A549 (cell line): ENCODE measurements around the gene NCLN. TPM values are rescaled to one million over a fixed set of nuclear protein-coding genes. Genes with fewer than 3 reads are reported as not detected.

Experiments
- ATAC-seq, 2 experiments: fragments of 200-7000 bp in 1 of 2; fragments of >200 bp in 1 of 2; cut with Nextera tagmentation in 1 of 2; cut with Tn5 transposase in 1 of 2; 3 replicates each; pipeline versions ENCODE4 v1.8.0 to v1.9.1; 2018 to 2020; ENCODE audit warnings: mild to moderate bottlenecking in 1 of 2, moderate library complexity in 1 of 2
- CTCF ChIA-PET: fragments of 300-600 bp; sonication (Branson Sonifier 250); formaldehyde crosslinking; extraction: SDS; loops from one replicate; lab custom pipeline; 2021; ENCODE audit warnings: antibody characterized with exemption, inconsistent platforms; lab: Yijun Ruan, JAX
- POLR2A ChIA-PET: fragments of 350-600 bp; formaldehyde crosslinking; extraction: SDS; loops from one replicate; lab custom pipeline; 2021; ENCODE audit warnings: antibody characterized with exemption, inconsistent platforms; lab: Yijun Ruan, JAX
- DNase-seq, 2 experiments: peaks; one replicate each; pipeline versions ENCODE4 v3.0.0 to v3.0.0-alpha.2; 2011 to 2016; ENCODE audit warnings: low read depth in 1 of 2, low spot score in 1 of 2
- FAIRE-seq: peaks from 2 replicates; lab custom pipeline; 2011; peaks lifted over from hg19 to GRCh38; lab: Jason Lieb, UNC
- H3K27ac ChIP-seq, 2 experiments: fragments of >200 bp; sonication (Bioruptor Twin); formaldehyde crosslinking; 3 replicates each; pipeline ENCODE4 v1.5.1; 2016 to 2017
- H3K4me1 ChIP-seq: fragments of >200 bp; sonication (Bioruptor Twin); formaldehyde crosslinking; 3 replicates; pipeline ENCODE4 v1.6.1; 2016
- H3K4me2 ChIP-seq: fragments of >200 bp; sonication (Bioruptor Twin); formaldehyde crosslinking; 3 replicates; pipeline ENCODE4 v1.6.1; 2016
- H3K4me3 ChIP-seq: fragments of >200 bp; sonication (Bioruptor Twin); formaldehyde crosslinking; 3 replicates; pipeline ENCODE4 v1.5.1; 2016
- H3K9me3 ChIP-seq: fragments of >200 bp; sonication (Bioruptor Twin); formaldehyde crosslinking; 3 replicates; pipeline ENCODE4 v1.6.1; 2016
- CBX2 ChIP-seq: fragments of 200-600 bp; sonication (generic); IDR thresholded peaks from 2 replicates; pipeline ENCODE4 v1.6.1; 2016; ENCODE audit warnings: low read depth, mild to moderate bottlenecking, borderline replicate concordance
- CEBPB ChIP-seq, 2 experiments: fragments of >200 bp in 1 of 2; sonication (Bioruptor Twin) in 1 of 2; formaldehyde crosslinking in 1 of 2; IDR thresholded peaks; 2 replicates each; pipeline ENCODE4 v1.6.1; 2012 to 2016
- EHF ChIP-seq: fragments of 250-450 bp; sonication (Bioruptor Pico); IDR thresholded peaks from 2 replicates; pipeline ENCODE4 v1.5.0; 2020; ENCODE audit warnings: mild to moderate bottlenecking
- EP300 ChIP-seq, 2 experiments: fragments of >200 bp; sonication (Bioruptor Twin); formaldehyde crosslinking; IDR thresholded peaks; 2 replicates in 1 of 2; 3 replicates in 1 of 2; pipeline ENCODE4 v1.6.1; 2016 to 2017
- FOSB ChIP-seq: fragments of 250-450 bp; sonication (Bioruptor Pico); IDR thresholded peaks from 2 replicates; pipeline ENCODE4 v1.5.0; 2020; ENCODE audit warnings: mild to moderate bottlenecking, moderate library complexity
- GATA3 ChIP-seq: IDR thresholded peaks from 2 replicates; pipeline ENCODE4 v1.6.1; 2012; ENCODE audit warnings: borderline replicate concordance
- HES2 ChIP-seq: fragments of >200 bp; sonication (Bioruptor Twin); formaldehyde crosslinking; IDR thresholded peaks from 2 replicates; pipeline ENCODE4 v1.6.1; 2016
- KDM5A ChIP-seq: fragments of 200-600 bp; sonication (generic); IDR thresholded peaks from 2 replicates; pipeline ENCODE4 v1.6.1; 2016; ENCODE audit warnings: antibody characterized with exemption, mild to moderate bottlenecking
- MAFK ChIP-seq: fragments of 450-650 bp; IDR thresholded peaks from 2 replicates; pipeline ENCODE4 v1.6.1; 2014; ENCODE audit not compliant: partially characterized antibody
- NPAS2 ChIP-seq: fragments of 250-450 bp; sonication (Bioruptor Pico); IDR thresholded peaks from 2 replicates; pipeline ENCODE4 v1.8.0; 2022; ENCODE audit warnings: mild to moderate bottlenecking, moderate library complexity, borderline replicate concordance
- POLR2AphosphoS2 ChIP-seq: conservative IDR thresholded peaks from 2 replicates; pipeline ENCODE4 v1.6.1; 2012; ENCODE audit warnings: low read length, improper control_type of control experiment, inconsistent platforms
- RAD21 ChIP-seq, 2 experiments: fragments of >200 bp in 1 of 2; sonication (Bioruptor Twin) in 1 of 2; formaldehyde crosslinking in 1 of 2; IDR thresholded peaks in 1 of 2; conservative IDR thresholded peaks in 1 of 2; 2 replicates in 1 of 2; 3 replicates in 1 of 2; pipeline ENCODE4 v1.6.1; 2012 to 2018; ENCODE audit warnings: inconsistent platforms in 1 of 2
- RARB ChIP-seq: fragments of 250-450 bp; sonication (Bioruptor Pico); IDR thresholded peaks from 2 replicates; pipeline ENCODE4 v1.8.0; 2021; ENCODE audit warnings: mild to moderate bottlenecking, moderate library complexity
- RCOR1 ChIP-seq: fragments of 150-350 bp; IDR thresholded peaks from 2 replicates; pipeline ENCODE4 v1.6.1; 2014; ENCODE audit warnings: antibody characterized with exemption, low read length, low read depth
- REST ChIP-seq: fragments of 200-600 bp; sonication (generic); IDR thresholded peaks from 2 replicates; pipeline ENCODE4 v1.6.1; 2016; ENCODE audit warnings: antibody characterized with exemption, mild to moderate bottlenecking, moderate library complexity
- RFX5 ChIP-seq: fragments of 450-650 bp; IDR thresholded peaks from 2 replicates; pipeline ENCODE4 v1.7.1; 2014; ENCODE audit warnings: antibody characterized with exemption, mild to moderate bottlenecking, moderate library complexity
- TFCP2L1 ChIP-seq: fragments of 250-450 bp; sonication (Bioruptor Pico); IDR thresholded peaks from 2 replicates; pipeline ENCODE4 v1.5.0; 2021; ENCODE audit warnings: mild to moderate bottlenecking
- ZC3H11A ChIP-seq: fragments of 450-650 bp; IDR thresholded peaks from 2 replicates; pipeline ENCODE4 v1.6.1; 2014; ENCODE audit warnings: antibody characterized with exemption, mild to moderate bottlenecking
- ZNF302 ChIP-seq: fragments of 250-450 bp; sonication (Bioruptor Pico); IDR thresholded peaks from 2 replicates; pipeline ENCODE4 v1.9.0; 2021; ENCODE audit warnings: inconsistent platforms, mild to moderate bottlenecking, moderate library complexity
- ZSCAN20 ChIP-seq: fragments of 250-450 bp; sonication (Bioruptor Pico); IDR thresholded peaks from 2 replicates; pipeline ENCODE4 v1.8.0; 2022; ENCODE audit warnings: mild to moderate bottlenecking, moderate library complexity
- WGBS: methylation state at CpG from one replicate; pipeline ENCODE4 v1.1.6; 2017; ENCODE audit errors: missing lambda C conversion rate; 5-methylcytosine and 5-hydroxymethylcytosine counted together
- polyA plus RNA-seq, 4 experiments: library from polyadenylated mRNA; depleted of rRNA in 3 of 4; stranded (reverse); fragments of >200 nt; fragmentation: RNase III in 1 of 4; extraction: RNeasy Plus Mini Kit Qiagen cat#74134 plus additional on column Dnase treatment in 1 of 4; gene quantifications; 2 replicates in 3 of 4; 3 replicates in 1 of 4; pipeline ENCODE4 v1.2.3, GENCODE V29; 2011 to 2017
- TF ChIP-seq, protein P1 (sequence below): fragments of >200 bp; sonication (Bioruptor Twin); formaldehyde crosslinking; IDR thresholded peaks from 3 replicates; pipeline ENCODE4 v1.5.1; 2016
- TF ChIP-seq, protein P2 (sequence below): fragments of 250-450 bp; sonication (Bioruptor Pico); IDR thresholded peaks from 2 replicates; pipeline ENCODE4 v1.5.0; 2021; ENCODE audit warnings: mild to moderate bottlenecking, moderate library complexity, borderline replicate concordance
- TF ChIP-seq, protein P3 (sequence below): fragments of >200 bp; sonication (Bioruptor Twin); formaldehyde crosslinking; IDR thresholded peaks from 3 replicates; pipeline ENCODE4 v1.6.1; 2016

Gene NCLN
- polyA plus RNA-seq, 2 of the 4 experiments (the other 2 are of a cell fraction): 22.8 to 58.5 TPM

- DNase-seq: no peak
- peaks cover 8% of the 10 kb centered on the region for H3K4me1 ChIP-seq
- 81% methylated on average over 7 of the region's 7 CpGs for WGBS
- CTCF ChIA-PET: interaction anchor here (1.4 to 8.0 kb wide), 3 partner anchors 9 to 23 kb away, joined by 3 to 87 read pairs (median 5); no protein-coding TSS in a partner anchor
- H3K27ac ChIP-seq: no peak overlapping the region
- TF ChIP-seq KDM5A (no peak), CBX2 (no peak), GATA3 (no peak), REST (no peak), ZC3H11A (no peak), RARB (CRISPR knock-in tag) (no peak), RCOR1 (no peak), RFX5 (no peak), CEBPB (IDR thresholded peaks at IDR 0.05) (no peak), EHF (CRISPR knock-in tag) (no peak), ZNF302 (CRISPR knock-in tag) (no peak)
- TF ChIP-seq, protein P1, sequence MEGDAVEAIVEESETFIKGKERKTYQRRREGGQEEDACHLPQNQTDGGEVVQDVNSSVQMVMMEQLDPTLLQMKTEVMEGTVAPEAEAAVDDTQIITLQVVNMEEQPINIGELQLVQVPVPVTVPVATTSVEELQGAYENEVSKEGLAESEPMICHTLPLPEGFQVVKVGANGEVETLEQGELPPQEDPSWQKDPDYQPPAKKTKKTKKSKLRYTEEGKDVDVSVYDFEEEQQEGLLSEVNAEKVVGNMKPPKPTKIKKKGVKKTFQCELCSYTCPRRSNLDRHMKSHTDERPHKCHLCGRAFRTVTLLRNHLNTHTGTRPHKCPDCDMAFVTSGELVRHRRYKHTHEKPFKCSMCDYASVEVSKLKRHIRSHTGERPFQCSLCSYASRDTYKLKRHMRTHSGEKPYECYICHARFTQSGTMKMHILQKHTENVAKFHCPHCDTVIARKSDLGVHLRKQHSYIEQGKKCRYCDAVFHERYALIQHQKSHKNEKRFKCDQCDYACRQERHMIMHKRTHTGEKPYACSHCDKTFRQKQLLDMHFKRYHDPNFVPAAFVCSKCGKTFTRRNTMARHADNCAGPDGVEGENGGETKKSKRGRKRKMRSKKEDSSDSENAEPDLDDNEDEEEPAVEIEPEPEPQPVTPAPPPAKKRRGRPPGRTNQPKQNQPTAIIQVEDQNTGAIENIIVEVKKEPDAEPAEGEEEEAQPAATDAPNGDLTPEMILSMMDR: no peak
- TF ChIP-seq, protein P2, sequence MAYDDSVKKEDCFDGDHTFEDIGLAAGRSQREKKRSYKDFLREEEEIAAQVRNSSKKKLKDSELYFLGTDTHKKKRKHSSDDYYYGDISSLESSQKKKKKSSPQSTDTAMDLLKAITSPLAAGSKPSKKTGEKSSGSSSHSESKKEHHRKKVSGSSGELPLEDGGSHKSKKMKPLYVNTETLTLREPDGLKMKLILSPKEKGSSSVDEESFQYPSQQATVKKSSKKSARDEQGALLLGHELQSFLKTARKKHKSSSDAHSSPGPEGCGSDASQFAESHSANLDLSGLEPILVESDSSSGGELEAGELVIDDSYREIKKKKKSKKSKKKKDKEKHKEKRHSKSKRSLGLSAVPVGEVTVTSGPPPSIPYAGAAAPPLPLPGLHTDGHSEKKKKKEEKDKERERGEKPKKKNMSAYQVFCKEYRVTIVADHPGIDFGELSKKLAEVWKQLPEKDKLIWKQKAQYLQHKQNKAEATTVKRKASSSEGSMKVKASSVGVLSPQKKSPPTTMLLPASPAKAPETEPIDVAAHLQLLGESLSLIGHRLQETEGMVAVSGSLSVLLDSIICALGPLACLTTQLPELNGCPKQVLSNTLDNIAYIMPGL (CRISPR knock-in tag): no peak
- TF ChIP-seq, protein P3, sequence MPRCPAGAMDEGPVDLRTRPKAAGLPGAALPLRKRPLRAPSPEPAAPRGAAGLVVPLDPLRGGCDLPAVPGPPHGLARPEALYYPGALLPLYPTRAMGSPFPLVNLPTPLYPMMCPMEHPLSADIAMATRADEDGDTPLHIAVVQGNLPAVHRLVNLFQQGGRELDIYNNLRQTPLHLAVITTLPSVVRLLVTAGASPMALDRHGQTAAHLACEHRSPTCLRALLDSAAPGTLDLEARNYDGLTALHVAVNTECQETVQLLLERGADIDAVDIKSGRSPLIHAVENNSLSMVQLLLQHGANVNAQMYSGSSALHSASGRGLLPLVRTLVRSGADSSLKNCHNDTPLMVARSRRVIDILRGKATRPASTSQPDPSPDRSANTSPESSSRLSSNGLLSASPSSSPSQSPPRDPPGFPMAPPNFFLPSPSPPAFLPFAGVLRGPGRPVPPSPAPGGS: no peak
- TF ChIP-seq, all 56 proteins: peak for 0
- H3K4me2 ChIP-seq: no peak overlapping the region
- ATAC-seq (no peak), FAIRE-seq (no peak)
- no peak overlapping the region for H3K4me3 ChIP-seq
- H3K9me3 ChIP-seq: no peaks in the 10 kb centered on the region
- POLR2A ChIA-PET: no interaction called here
These were observed 48.6 kb upstream of the NCLN start for GRCh38 chr19:3137119-3137518.

DNA sequence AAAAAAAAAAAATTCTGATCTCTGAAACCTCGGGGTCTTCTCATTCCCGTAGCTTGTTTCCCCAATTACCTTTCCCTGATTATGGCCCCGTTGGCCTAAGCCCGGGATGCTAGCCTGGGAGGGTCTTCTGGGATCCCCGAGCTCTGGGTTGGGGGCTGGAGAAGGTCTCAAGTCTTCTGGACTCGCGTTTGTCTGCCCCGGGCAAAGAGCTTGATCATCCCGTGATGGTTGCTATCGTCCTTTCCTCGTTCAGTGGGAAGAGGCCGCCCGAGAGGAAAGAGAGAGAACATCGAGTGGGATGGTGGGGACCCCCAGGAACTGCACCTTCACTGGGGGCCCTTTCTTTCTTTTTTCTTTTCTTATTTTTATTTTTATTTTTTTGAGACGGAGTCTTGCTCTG, 47.5 kb upstream of the NCLN start:
- 86% methylated on average over 15 of the region's 15 CpGs for WGBS
- no peak for FAIRE-seq
- CTCF ChIA-PET: interaction anchor here (0.8 to 8.0 kb wide), 5 partner anchors 8 to 34 kb away, joined by 3 to 87 read pairs (median 5); no protein-coding TSS in a partner anchor

More for the DNA sequence above, 47.5 kb upstream of the NCLN start:
- POLR2A ChIA-PET: no interaction called here
- H3K4me3 ChIP-seq: no peak overlapping the region
- H3K27ac ChIP-seq: no peak overlapping the region
- ATAC-seq: no peak
- no peak overlapping the region for H3K4me2 ChIP-seq
- DNase-seq: no peak
- H3K9me3 ChIP-seq: no peaks in the 10 kb centered on the region
- H3K4me1 ChIP-seq: peaks cover 17% of the 10 kb centered on the region
- TF ChIP-seq MAFK (no peak), HES2 (no peak), RAD21 (conservative IDR thresholded peaks at IDR 0.05 in 1 of 2, IDR thresholded peaks at IDR 0.05 in 1 of 2) (no peak), EP300 (IDR thresholded peaks at IDR 0.05) (no peak), NPAS2 (no peak), TFCP2L1 (no peak), POLR2AphosphoS2 (no peak), ZSCAN20 (CRISPR knock-in tag) (no peak), FOSB (CRISPR knock-in tag) (no peak)
- TF ChIP-seq, protein P2 (CRISPR knock-in tag): no peak
